HEK293 (cell line): Measurements from ENCODE around the gene ADSL.

ENCODE experiments used
- CTCF ChIA-PET: fragments of 350-600 bp; formaldehyde crosslinking; extraction: SDS; loops from one replicate; lab custom pipeline; 2021; ENCODE audit warnings: antibody characterized with exemption; lab: Yijun Ruan, JAX
- POLR2A ChIA-PET: fragments of 300-600 bp; formaldehyde crosslinking; extraction: SDS; loops from one replicate; lab custom pipeline; 2020; ENCODE audit warnings: antibody characterized with exemption, inconsistent platforms; lab: Yijun Ruan, JAX
- H3K27ac ChIP-seq: fragments of 200-500 bp; sonication (Bioruptor generic); 2 replicates; pipeline ENCODE4 v1.5.1; 2014; ENCODE audit warnings: low read depth, low read length, control low read depth, inconsistent platforms; ENCODE audit errors: extremely low read depth
- H3K36me3 ChIP-seq, 2 experiments: fragments of 200-500 bp in 1 of 2; sonication (Bioruptor generic) in 1 of 2; 1 replicate in 1 of 2; 2 replicates in 1 of 2; pipeline ENCODE4 v1.5.1; 2014 to 2017; ENCODE audit warnings: inconsistent platforms in 2 of 2, low read length in 2 of 2; ENCODE audit not compliant: control insufficient read depth in 2 of 2, insufficient read depth in 1 of 2
- H3K4me1 ChIP-seq: fragments of 200-500 bp; sonication (Bioruptor generic); 2 replicates; pipeline ENCODE4 v1.5.1; 2014; ENCODE audit warnings: mild to moderate bottlenecking, low read length, inconsistent platforms; ENCODE audit not compliant: control insufficient read depth, insufficient read depth
- H3K4me3 ChIP-seq: 2 replicates; pipeline ENCODE4 v1.5.1; 2011; ENCODE audit warnings: low read depth, mild to moderate bottlenecking, control low read depth, low read length, moderate library complexity
- H3K9me3 ChIP-seq: fragments of 200-500 bp; sonication (Bioruptor generic); 2 replicates; pipeline ENCODE4 v1.5.1; 2014; ENCODE audit warnings: low read depth, low read length, inconsistent platforms; ENCODE audit not compliant: control insufficient read depth, insufficient read depth
- ATF2 ChIP-seq: fragments of 450-650 bp; formaldehyde crosslinking; IDR thresholded peaks from 2 replicates; pipeline ENCODE4 v1.5.1; 2016; ENCODE audit warnings: missing biosample characterization, missing genetic modification characterization, low read depth
- FEZF1 ChIP-seq: fragments of 450-650 bp; formaldehyde crosslinking; IDR thresholded peaks from 2 replicates; pipeline ENCODE4 v1.5.1; 2016; ENCODE audit warnings: missing biosample characterization, missing genetic modification characterization
- HOXC10 ChIP-seq: sonication (generic); formaldehyde crosslinking; IDR thresholded peaks from 2 replicates; pipeline ENCODE4 v1.8.1; 2023; ENCODE audit warnings: mild to moderate bottlenecking, missing genetic modification reagents
- KLF16 ChIP-seq: fragments of 450-650 bp; formaldehyde crosslinking; IDR thresholded peaks from 2 replicates; pipeline ENCODE4 v1.5.1; 2017; ENCODE audit warnings: missing biosample characterization, missing genetic modification characterization
- SALL2 ChIP-seq: fragments of 450-650 bp; formaldehyde crosslinking; IDR thresholded peaks from 2 replicates; pipeline ENCODE4 v1.5.0; 2017; ENCODE audit warnings: missing biosample characterization, mild to moderate bottlenecking, missing genetic modification characterization, borderline replicate concordance
- SETDB1 ChIP-seq: IDR thresholded peaks from one replicate; pipeline ENCODE4 v1.6.1; 2017; ENCODE audit warnings: mild to moderate bottlenecking, low read length, moderate library complexity, mixed read lengths; ENCODE audit not compliant: insufficient read length
- SP3 ChIP-seq: fragments of 450-650 bp; formaldehyde crosslinking; IDR thresholded peaks from 2 replicates; pipeline ENCODE4 v1.5.1; 2016; ENCODE audit warnings: missing biosample characterization, missing genetic modification characterization
- ZBTB21 ChIP-seq: fragments of 450-650 bp; formaldehyde crosslinking; IDR thresholded peaks from 2 replicates; pipeline ENCODE4 v1.5.1; 2017; ENCODE audit warnings: missing biosample characterization, missing genetic modification characterization
- ZEB2 ChIP-seq: fragments of 450-650 bp; formaldehyde crosslinking; IDR thresholded peaks from 2 replicates; pipeline ENCODE4 v1.5.1; 2016; ENCODE audit warnings: missing biosample characterization, missing genetic modification characterization
- ZNF132 ChIP-seq: fragments of 450-650 bp; formaldehyde crosslinking; IDR thresholded peaks from 2 replicates; pipeline ENCODE4 v1.5.1; 2017; ENCODE audit warnings: missing biosample characterization, missing genetic modification characterization, borderline replicate concordance
- ZNF18 ChIP-seq: fragments of 450-650 bp; formaldehyde crosslinking; IDR thresholded peaks from 2 replicates; pipeline ENCODE4 v1.5.1; 2016; ENCODE audit warnings: missing biosample characterization, missing genetic modification characterization
- ZNF23 ChIP-seq: fragments of 450-650 bp; formaldehyde crosslinking; IDR thresholded peaks from 2 replicates; pipeline ENCODE4 v1.5.1; 2016; ENCODE audit warnings: missing biosample characterization, missing genetic modification characterization, borderline replicate concordance
- ZNF335 ChIP-seq: fragments of 450-650 bp; formaldehyde crosslinking; conservative IDR thresholded peaks from 2 replicates; pipeline ENCODE4 v1.5.1; 2016; ENCODE audit warnings: missing biosample characterization, missing genetic modification characterization
- ZNF398 ChIP-seq: fragments of 450-650 bp; formaldehyde crosslinking; IDR thresholded peaks from 2 replicates; pipeline ENCODE4 v1.5.1; 2017; ENCODE audit warnings: missing biosample characterization, missing genetic modification characterization
- ZNF473 ChIP-seq: fragments of 450-650 bp; formaldehyde crosslinking; IDR thresholded peaks from 2 replicates; pipeline ENCODE4 v1.5.1; 2017; ENCODE audit warnings: missing biosample characterization, missing genetic modification characterization
- ZNF629 ChIP-seq: fragments of 450-650 bp; formaldehyde crosslinking; IDR thresholded peaks from 2 replicates; pipeline ENCODE4 v1.5.1; 2017; ENCODE audit warnings: missing biosample characterization, missing genetic modification characterization
- ZNF837 ChIP-seq: fragments of 450-650 bp; formaldehyde crosslinking; IDR thresholded peaks from 2 replicates; pipeline ENCODE4 v1.5.1; 2016; ENCODE audit warnings: missing biosample characterization, missing genetic modification characterization
- TF ChIP-seq, protein P1 (sequence below): fragments of 450-650 bp; formaldehyde crosslinking; IDR thresholded peaks from 2 replicates; pipeline ENCODE4 v1.5.1; 2016; ENCODE audit warnings: missing biosample characterization, missing genetic modification characterization
- TF ChIP-seq, protein P2 (sequence below): fragments of 450-650 bp; formaldehyde crosslinking; IDR thresholded peaks from 2 replicates; pipeline ENCODE4 v1.5.1; 2016; ENCODE audit warnings: missing biosample characterization, missing genetic modification characterization
- TF ChIP-seq, protein P3 (sequence below): fragments of 450-650 bp; formaldehyde crosslinking; IDR thresholded peaks from 2 replicates; pipeline ENCODE4 v1.5.1; 2017; ENCODE audit warnings: missing biosample characterization, missing genetic modification characterization

ADSL gene

GRCh38 chr22:40334899-40335298 is 11.4 kb upstream of the ADSL start (continued):
- TF ChIP-seq, protein P1, sequence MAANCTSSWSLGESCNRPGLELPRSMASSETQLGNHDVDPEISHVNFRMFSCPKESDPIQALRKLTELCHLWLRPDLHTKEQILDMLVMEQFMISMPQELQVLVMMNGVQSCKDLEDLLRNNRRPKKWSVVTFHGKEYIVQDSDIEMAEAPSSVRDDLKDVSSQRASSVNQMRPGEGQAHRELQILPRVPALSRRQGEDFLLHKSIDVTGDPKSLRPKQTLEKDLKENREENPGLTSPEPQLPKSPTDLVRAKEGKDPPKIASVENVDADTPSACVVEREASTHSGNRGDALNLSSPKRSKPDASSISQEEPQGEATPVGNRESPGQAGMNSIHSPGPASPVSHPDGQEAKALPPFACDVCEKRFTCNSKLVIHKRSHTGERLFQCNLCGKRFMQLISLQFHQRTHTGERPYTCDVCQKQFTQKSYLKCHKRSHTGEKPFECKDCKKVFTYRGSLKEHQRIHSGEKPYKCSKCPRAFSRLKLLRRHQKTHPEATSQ (tag by site-specific recombination) = no peak
- TF ChIP-seq ATF2 (tag by site-specific recombination) (no peak), FEZF1 (peak; percentile 69), ZNF335 (tag by site-specific recombination) (0 out of 2 replicates have a peak, but pooled peaks have one; percentile 18), SETDB1 (no peak), HOXC10 (no peak), ZNF398 (no peak), ZNF18 (tag by site-specific recombination) (no peak), SP3 (tag by site-specific recombination) (no peak), SALL2 (tag by site-specific recombination) (no peak), ZNF132 (tag by site-specific recombination) (no peak), ZNF473 (tag by site-specific recombination) (no peak)
- TF ChIP-seq, protein P2, sequence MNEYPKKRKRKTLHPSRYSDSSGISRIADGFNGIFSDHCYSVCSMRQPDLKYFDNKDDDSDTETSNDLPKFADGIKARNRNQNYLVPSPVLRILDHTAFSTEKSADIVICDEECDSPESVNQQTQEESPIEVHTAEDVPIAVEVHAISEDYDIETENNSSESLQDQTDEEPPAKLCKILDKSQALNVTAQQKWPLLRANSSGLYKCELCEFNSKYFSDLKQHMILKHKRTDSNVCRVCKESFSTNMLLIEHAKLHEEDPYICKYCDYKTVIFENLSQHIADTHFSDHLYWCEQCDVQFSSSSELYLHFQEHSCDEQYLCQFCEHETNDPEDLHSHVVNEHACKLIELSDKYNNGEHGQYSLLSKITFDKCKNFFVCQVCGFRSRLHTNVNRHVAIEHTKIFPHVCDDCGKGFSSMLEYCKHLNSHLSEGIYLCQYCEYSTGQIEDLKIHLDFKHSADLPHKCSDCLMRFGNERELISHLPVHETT = no peak

GRCh38 chr22:40335358-40335757 is 10.9 kb upstream of the ADSL start:
- peaks cover 13% of the 10 kb centered on the region for H3K4me1 ChIP-seq
- no peak overlapping the region for H3K4me3 ChIP-seq
- ChIA-PET POLR2A (interaction anchor here (0.6 kb wide), 1 partner anchor 190 kb away, joined by 4 read pairs; no protein-coding TSS in a partner anchor), CTCF (interaction anchor here (0.6 to 0.8 kb wide), 2 partner anchors 13 to 24 kb away, joined by 3 to 4 read pairs; no protein-coding TSS in a partner anchor)
- H3K27ac ChIP-seq = no peak overlapping the region
- H3K36me3 ChIP-seq = peaks cover 0 to 4% of the 10 kb centered on the region in 2 experiments; a peak in 2 of 3 replicates
- H3K9me3 ChIP-seq = no peaks in the 10 kb centered on the region
- TF ChIP-seq ZNF629 (tag by site-specific recombination) (peak; percentile 88), ZNF23 (tag by site-specific recombination) (no peak), ZEB2 (tag by site-specific recombination) (0 out of 2 replicates have a peak, but pooled peaks have one; percentile 34), KLF16 (0 out of 2 replicates have a peak, but pooled peaks have one; percentile 29), ATF2 (tag by site-specific recombination) (peak; percentile 96), ZNF837 (tag by site-specific recombination) (no peak), ZBTB21 (tag by site-specific recombination) (peak; percentile 67; the same call in 1 of the 2 replicates)
- TF ChIP-seq, protein P3, sequence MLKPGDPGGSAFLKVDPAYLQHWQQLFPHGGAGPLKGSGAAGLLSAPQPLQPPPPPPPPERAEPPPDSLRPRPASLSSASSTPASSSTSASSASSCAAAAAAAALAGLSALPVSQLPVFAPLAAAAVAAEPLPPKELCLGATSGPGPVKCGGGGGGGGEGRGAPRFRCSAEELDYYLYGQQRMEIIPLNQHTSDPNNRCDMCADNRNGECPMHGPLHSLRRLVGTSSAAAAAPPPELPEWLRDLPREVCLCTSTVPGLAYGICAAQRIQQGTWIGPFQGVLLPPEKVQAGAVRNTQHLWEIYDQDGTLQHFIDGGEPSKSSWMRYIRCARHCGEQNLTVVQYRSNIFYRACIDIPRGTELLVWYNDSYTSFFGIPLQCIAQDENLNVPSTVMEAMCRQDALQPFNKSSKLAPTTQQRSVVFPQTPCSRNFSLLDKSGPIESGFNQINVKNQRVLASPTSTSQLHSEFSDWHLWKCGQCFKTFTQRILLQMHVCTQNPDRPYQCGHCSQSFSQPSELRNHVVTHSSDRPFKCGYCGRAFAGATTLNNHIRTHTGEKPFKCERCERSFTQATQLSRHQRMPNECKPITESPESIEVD (tag by site-specific recombination) = peak; percentile 97
